ENCODE measurements around the gene TALDO1.
A peak's percentile ranks its signal among the peaks of the same experiment; 100 is the strongest.

TALDO1 gene

GRCh38 chr11:799641-800316 is 52.5 kb downstream of the TALDO1 start:
- DNase-seq (ENCODE audit: low spot score) = no peak

GRCh38 chr11:800473-800872 is 53.2 kb downstream of the TALDO1 start:
- DNase-seq (ENCODE audit: low spot score) = no peak

DNA sequence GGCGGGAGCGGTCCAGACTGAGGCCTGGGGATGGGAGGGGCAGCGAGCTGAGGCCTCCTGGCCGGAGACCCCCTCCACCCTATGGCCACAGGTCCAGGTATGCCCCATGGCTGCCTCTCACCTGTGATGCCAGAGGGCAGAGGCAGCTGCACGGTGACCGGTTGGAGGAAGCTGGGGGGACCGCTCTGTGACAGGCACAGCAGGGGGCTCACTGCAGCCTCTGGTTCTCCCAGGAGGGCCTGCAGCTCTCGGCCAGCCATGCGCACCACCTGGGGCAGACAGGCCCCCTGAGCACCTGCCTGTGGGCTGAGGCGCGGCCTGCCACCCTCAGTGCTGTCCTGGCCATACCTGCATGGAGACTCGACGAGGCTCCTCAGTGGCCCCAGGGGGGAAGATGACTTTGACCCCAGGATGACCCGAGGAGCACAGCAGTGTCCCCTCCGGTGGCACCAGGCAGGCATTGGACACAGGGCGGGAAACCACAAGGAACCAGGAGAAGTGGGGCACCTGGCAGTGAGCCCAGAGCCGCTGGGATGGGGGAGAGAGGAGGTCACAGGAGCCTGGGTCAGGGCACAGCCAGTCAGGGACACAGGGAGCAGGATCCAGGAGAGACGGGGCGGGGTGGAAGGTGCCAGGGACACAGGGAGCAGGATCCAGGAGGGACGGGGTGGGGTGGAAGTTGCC is 54.0 kb downstream of the TALDO1 start:
- no peak for DNase-seq (ENCODE audit: low spot score)

GRCh38 chr11:802018-802617 is 54.9 kb downstream of the TALDO1 start:
- no peak for DNase-seq (ENCODE audit: low spot score)

DNA sequence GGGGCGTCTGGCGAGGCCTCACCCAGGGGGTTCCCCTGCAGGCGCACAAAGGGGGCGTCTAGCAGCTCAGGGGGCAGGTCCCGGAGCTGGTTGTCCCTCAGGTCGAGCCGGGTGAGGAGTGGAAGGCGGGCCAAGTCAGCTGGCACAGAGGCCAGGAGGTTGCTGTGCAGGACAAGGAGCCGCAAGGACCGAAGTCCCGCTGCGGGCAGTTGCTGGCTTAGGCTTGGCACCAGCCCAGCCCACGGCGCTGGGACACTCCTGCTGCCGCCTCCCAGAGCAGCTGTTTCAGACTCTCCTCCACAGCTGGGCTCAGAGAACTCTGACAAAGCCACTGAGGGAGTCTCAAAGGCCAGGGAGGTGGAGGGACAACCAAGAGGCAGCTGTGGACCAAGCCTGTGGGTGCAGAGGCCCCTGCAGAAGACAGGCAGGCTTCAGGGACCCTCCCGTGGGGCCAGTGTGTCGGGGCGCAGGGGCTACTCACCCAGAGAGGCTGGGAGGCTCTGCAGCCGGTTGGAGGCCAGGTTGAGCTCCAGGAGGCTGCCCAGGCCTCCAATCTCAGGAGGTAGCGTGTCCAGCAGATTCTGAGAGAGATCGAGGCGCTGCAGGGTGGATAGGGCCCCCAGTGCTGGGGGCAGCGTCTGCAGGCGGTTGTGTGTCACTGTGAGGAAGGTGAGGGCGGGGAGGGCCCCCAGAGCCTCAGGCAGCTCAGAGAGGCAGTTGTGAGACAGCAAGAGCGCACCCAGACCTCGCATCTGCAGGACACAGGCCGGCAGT is 55.6 kb downstream of the TALDO1 start:
- DNase-seq (ENCODE audit: low spot score) = no peak

- DNase-seq (ENCODE audit: low spot score) = no peak
These were observed 56.1 kb downstream of the TALDO1 start for GRCh38 chr11:803467-803742.

DNA sequence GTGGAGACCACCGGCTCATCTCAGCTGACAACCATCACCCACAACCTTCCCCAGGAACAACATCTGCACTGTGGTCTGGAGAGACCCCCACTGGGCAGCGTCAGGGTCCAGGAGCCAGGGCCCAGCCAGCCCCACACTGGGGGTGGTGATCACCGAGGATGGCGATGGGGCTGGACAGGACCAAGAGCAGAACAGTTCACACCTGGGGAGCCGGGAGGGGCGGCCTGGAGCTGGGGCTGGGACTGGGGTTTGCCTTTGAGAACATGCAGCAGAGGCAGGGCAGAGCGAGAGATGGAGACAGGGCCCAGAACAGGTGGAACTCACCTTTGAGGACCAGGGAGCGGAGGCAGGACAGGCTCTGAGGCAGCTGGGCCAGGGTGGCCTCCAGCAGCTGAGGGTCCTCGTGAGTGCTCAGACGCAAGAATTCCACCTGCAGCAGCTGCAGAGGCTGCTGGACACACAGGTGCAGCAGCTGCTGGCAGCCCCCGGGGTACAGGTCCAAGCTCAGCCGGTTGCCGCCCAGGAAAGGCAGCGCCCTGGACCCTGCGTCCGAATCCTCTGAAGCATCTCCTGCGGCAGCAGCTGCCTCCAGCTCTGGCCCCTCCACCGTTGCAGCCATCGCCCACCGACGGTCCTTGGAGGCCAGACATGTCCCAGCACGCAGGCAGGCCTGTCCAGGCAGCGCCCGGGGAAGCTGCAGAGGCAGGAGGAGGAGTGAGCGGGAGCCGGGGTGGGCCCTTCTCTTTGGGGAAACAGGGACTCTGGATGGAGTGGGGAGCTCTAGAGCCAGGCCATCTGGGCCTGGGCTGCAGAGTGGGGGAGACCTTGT is 56.7 kb downstream of the TALDO1 start:
- DNase-seq (ENCODE audit: low spot score) = no peak

- DNase-seq (ENCODE audit: low spot score) = no peak
These were observed 57.3 kb downstream of the TALDO1 start for GRCh38 chr11:804599-804964.

GRCh38 chr11:808427-809286 is 61.4 kb downstream of the TALDO1 start:
- DNase-seq (ENCODE audit: low spot score) = peak; percentile 76

- DNase-seq (ENCODE audit: low spot score) = peak; percentile 96
These were observed 62.2 kb downstream of the TALDO1 start, which contains the start of gene RPLP2 for GRCh38 chr11:809287-810039. TSS of gene RPLP2 (plus strand) at chr11:809967. CDS start at chr11:810235, 268 bp downstream.

DNA sequence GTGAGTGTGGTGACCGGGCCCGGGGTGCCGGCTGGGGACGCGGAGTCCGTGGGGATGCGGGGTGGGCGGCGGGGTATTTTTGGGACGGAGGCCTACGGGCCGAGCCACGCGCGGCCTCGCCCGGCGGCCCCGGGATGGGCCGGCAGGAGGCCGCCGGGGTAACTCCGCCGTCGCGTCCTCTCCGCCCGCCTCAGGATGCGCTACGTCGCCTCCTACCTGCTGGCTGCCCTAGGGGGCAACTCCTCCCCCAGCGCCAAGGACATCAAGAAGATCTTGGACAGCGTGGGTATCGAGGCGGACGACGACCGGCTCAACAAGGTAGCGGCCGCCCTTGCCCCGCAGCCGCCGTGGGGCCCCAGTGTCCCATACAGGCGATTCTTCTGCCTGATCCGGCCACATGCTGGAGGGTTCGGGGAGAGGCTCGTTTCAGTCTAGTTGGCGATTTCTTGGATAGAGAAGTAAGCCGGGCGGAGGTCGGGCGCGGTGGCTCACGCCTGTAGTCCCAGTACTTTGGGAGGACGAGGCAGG is 62.8 kb downstream of the TALDO1 start:
- DNase-seq (ENCODE audit: low spot score) = no peak

DNA sequence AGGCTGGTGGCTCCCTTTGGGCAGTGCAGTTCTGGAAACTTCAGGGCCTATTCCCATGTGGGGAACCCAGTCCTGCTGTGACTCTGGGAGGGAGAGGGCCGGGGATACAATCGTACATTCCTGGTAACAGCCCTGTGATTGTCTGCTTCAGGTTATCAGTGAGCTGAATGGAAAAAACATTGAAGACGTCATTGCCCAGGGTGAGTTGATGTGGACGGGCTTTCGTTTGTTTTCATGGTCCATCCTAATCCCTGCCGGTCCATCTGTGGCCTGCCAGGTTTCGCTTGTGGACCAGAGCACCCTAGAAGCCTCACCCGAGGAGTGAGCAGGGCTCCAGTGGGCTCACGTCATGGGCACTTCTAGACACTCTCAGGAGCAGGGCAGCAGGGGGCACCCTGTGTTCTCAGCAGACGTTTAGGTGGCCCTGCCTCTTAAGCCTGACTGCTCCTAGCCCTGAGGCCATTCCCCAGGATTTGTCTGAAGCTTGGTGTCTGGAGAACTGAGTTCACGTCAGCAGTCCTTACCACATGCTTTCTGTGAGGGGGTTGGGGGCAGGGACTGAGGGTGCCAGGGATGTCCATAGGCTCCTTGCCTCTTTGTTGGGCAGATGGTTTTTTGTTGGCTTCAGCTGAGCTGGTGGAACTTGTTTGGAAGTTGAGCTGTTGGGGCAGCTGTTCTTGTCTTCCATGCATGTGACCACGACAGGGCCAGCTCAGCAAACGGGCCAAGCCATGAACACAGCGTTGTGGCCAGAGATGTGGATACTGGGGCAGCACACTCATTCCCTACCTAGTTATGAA is 64.4 kb downstream of the TALDO1 start:
- no peak for DNase-seq (ENCODE audit: low spot score)

GRCh38 chr11:812390-812789 is 65.1 kb downstream of the TALDO1 start:
- DNase-seq (ENCODE audit: low spot score) = no peak

- no peak for DNase-seq (ENCODE audit: low spot score)
These were observed 65.8 kb downstream of the TALDO1 start for GRCh38 chr11:813072-813455.

GRCh38 chr11:813456-814096 is 66.3 kb downstream of the TALDO1 start:
- DNase-seq (ENCODE audit: low spot score) = no peak

Measured in pons (tissue), 1 donor.